ENCODE results near the gene AQP7. TPM values are rescaled to one million over a fixed set of nuclear protein-coding genes. Genes with fewer than 3 reads are reported as not detected.
"Not testable (repeated sequence)": the region's sequence is repeated elsewhere in the genome, so short reads cannot be mapped to it uniquely, and the experiment has no call there.

The AQP7 gene
- total and polyA plus RNA-seq, 9 of the 15 experiments (the other 6 are each of a cell fraction or from before 2014, with no cell fraction given), result 0.04 to 0.53 (median 0.07) TPM; not detected in 4

DNA sequence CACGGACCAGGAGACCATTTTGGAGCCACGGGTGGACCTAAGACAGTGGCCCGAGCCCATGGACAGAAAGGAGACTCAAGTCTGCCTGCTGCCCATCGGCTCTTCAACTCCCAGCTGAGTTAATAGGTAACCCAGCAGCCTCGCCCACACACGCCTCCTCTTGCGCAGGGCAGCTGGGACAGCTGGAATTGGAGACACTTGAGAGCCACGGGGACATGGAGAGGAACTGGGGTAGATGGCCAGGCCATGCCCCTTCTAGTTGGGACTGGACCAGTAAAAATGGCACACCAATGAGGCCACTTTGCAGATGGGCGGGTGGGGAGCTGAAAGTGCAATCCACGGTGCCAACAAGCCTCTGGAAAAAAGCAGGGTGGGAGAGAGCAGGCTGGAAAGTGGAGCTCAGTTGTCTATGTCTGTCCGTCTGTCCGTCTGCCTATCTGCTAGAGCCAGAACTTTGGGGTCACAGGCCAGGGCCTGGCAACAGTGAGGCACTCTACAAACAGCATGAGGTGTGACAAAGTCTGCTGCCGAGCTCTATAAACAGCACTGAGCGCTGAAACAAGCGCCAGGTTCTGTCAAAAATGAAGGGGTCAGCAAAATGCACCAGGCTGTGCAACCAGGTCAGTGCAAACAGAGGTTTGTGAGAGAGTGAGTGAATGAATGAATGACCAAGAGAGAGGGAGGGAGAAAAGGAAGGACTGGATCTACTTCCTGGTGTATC is 7.0 kb downstream of the AQP7 start:
- H3K27ac ChIP-seq (ENCODE audit: extremely low read depth, low read depth, low read length); H3K9me1 ChIP-seq (ENCODE audit: control insufficient read depth, insufficient read depth, low read length); H3K9ac ChIP-seq (ENCODE audit: insufficient read depth in 1 of 2, low read depth in 2 of 2, low read length in 2 of 2); ATAC-seq; H3K9me3 ChIP-seq (replicated peaks; ENCODE audit: control insufficient read depth, insufficient read depth, low read depth, low read length); BruUV-seq (replicated peaks); CTCF ChIA-PET (ENCODE audit: low intra/inter-chr PET ratio); H3K79me2 ChIP-seq (ENCODE audit: control insufficient read depth, insufficient read depth, low read length); H4K20me1 ChIP-seq (replicated peaks; ENCODE audit: control insufficient read depth, insufficient read depth, low read length); DNase-seq (ENCODE audit: extremely low read depth in 1 of 4, low spot score in 3 of 4); H3K36me3 ChIP-seq (ENCODE audit: control insufficient read depth, insufficient read depth, low read length); H3K4me2 ChIP-seq (ENCODE audit: insufficient read depth, low read length); intact Hi-C loops (cut with micrococcal nuclease); H3K4me1 ChIP-seq (replicated peaks in 1 of 2; ENCODE audit: control insufficient read depth in 2 of 2, insufficient read depth in 2 of 2, low read length in 2 of 2); H3K27me3 ChIP-seq (ENCODE audit: control insufficient read depth in 2 of 2, insufficient read depth in 2 of 2, low read length in 2 of 2); in situ Hi-C loops (cut with MboI); POLR2A ChIA-PET; FAIRE-seq; H3K4me3 ChIP-seq: not testable (repeated sequence)
- peak; percentile 48 for TF ChIP-seq ZNF316 (IDR thresholded peaks at IDR 0.05)
- H2AFZ ChIP-seq (ENCODE audit: low read depth, low read length), result peak overlapping the region; percentile 39; the same call in 1 of the 2 replicates
- WGBS (ENCODE audit: insufficient coverage, low coverage, missing lambda C conversion rate), result 57% methylated on average over 15 of the region's 15 CpGs

- H3K36me3 ChIP-seq (ENCODE audit: control insufficient read depth, insufficient read depth, low read length); H2AFZ ChIP-seq (ENCODE audit: low read depth, low read length); H3K4me2 ChIP-seq (ENCODE audit: insufficient read depth, low read length); H3K9me1 ChIP-seq (ENCODE audit: control insufficient read depth, insufficient read depth, low read length); H3K4me1 ChIP-seq (replicated peaks in 1 of 2; ENCODE audit: control insufficient read depth in 2 of 2, insufficient read depth in 2 of 2, low read length in 2 of 2); FAIRE-seq; H3K4me3 ChIP-seq; POLR2A ChIA-PET; H4K20me1 ChIP-seq (replicated peaks; ENCODE audit: control insufficient read depth, insufficient read depth, low read length); H3K9me3 ChIP-seq (replicated peaks; ENCODE audit: control insufficient read depth, insufficient read depth, low read depth, low read length); H3K9ac ChIP-seq (ENCODE audit: insufficient read depth in 1 of 2, low read depth in 2 of 2, low read length in 2 of 2); BruUV-seq (replicated peaks); H3K79me2 ChIP-seq (ENCODE audit: control insufficient read depth, insufficient read depth, low read length); ATAC-seq; H3K27ac ChIP-seq (ENCODE audit: extremely low read depth, low read depth, low read length); in situ Hi-C loops (cut with MboI); H3K27me3 ChIP-seq (ENCODE audit: control insufficient read depth in 2 of 2, insufficient read depth in 2 of 2, low read length in 2 of 2); intact Hi-C loops (cut with micrococcal nuclease); DNase-seq (ENCODE audit: extremely low read depth in 1 of 4, low spot score in 3 of 4): not testable (repeated sequence)
- CTCF ChIA-PET (ENCODE audit: low intra/inter-chr PET ratio), result interaction anchor here (0.6 kb wide), 1 partner anchor 80 kb away, joined by 3 read pairs; no protein-coding TSS in a partner anchor
- 90% methylated on average over 3 of the region's 3 CpGs for WGBS (ENCODE audit: insufficient coverage, low coverage, missing lambda C conversion rate)
Measured at GRCh38 chr9:33393986-33394385, 8.4 kb downstream of the AQP7 start.
